GM18867 (cell line): Measurements from ENCODE around the gene BRAT1.

Source experiments
- ATAC-seq: cut with Tn5 transposase; IDR thresholded peaks from one replicate; pipeline ENCODE4 v1.9.1; 2021; ENCODE audit warnings: mild to moderate bottlenecking, moderate library complexity; ENCODE audit not compliant: unreplicated experiment

The BRAT1 gene

DNA sequence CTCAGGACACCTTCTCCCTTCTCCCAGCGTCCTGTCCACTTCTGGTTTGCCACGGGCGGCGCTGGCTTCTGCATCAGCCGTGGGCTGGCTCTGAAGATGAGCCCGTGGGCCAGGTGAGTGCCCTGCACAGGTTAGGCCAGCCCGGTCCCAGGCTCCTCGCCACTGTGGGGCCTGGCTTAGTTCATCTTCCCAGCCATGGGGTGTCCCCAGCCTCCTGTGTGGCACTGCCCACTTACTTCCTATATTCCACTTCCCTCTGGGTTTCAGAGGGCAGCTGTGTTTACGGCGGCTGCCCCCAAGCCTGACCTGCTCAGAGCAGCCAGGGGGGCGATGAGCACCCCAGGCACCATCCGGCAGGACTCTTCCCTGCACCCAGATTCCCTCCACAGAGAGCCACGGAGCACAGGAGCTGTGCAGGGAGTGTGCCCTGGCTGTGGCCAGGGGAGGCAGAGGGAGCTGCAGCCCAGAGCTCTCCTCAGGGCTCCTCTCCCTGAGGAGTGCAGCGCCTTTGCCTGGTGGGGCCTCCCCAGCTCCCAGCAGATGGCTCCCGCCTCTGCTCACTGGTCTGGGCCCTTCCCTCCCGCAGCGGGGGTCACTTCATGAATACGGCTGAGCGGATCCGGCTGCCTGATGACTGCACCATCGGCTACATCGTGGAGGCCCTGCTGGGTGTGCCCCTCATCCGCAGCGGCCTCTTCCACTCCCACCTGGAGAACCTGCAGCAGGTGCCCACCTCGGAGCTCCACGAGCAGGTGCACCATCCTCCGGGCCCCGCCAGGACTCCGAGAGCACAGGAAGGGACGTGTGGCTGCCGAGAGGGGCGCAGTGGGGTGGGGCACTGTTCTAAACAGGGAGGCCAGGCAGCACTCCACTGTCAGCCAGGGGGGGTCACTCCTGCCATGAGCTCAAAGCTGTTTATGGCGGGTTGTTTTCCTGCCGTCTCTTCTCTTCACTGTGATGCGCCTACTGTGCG is 29.4 kb downstream of the BRAT1 start:
- no peak for ATAC-seq

DNA sequence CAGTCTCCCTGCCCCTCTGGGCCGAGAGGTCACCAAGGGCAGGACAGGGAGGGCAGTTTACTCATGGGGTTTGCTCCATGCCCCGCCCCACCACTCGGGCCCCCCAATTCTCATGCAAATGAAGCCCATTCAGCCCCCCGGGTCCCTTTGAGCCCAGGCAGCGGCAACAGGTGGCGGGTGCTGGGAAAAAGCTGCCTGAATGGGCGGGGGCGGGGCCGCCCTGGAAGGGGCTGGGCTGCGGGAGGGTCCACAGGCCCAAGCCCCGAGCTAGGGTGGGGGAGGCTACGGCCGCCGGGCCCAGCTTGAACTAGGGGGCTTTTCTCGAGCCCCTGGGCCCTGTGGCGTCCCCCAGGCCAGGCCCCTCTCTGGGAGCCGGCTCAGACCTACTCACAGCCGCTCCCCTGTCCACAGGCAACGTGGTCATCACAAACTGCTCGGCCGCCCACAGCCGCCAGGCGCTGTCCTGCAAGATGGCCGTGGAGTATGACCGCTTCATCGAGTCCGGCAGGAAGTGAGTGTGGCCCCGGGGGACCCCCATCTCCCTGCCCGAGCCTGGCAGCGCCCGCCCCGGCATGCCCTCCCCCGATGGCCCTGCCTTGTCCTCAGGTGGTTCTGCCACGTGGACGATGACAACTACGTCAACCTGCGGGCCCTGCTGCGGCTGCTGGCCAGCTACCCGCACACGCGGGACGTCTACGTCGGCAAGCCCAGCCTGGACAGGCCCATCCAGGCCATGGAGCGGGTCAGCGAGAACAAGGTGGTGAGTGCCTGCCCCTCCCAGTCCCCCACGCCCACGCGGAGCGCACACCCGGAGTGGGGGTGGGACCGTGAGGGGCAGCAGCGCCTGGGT is 30.3 kb downstream of the BRAT1 start:
- no peak for ATAC-seq

DNA sequence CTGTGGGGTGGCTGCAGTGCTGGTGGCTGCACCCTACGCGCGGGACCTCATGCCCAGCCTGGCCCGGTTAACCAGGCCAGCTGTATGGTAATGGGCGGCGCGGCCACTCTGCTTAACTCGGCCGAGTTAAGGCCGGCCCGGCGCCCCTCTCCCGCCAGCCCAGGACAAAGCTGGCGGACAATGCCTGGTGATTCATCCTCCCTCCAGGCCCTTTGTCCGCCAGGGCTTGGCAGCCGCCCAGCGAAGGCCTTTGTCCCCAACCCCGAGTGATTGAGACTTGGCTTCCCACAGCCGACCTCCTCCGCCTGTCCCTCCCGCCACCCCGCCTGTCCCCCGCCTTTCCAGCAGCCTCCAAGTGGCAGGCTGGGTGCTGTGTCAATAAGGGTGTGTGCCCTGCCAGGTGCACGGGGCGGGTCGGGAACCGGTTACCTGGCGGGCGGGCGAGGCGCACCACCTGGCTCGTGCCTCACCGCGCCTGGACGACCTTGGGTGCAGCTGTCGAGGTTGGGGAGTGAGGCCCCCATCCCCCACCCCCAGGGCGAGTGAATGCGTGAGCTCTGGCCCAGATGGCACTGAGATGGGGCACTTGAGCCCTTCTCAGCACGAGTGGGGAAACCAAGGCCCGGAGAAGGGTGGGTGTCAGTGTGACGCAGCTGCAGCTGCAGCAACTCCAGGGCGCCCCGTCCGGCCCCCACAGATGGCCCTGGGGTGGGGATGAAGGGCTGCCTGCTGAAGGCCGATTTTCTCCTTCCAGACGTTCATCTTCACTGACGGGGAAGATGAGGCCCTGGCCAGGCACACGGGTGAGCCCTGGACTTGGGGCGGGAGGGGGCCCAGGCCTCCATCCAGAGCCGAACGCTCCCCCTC is 31.1 kb downstream of the BRAT1 start:
- no peak for ATAC-seq

DNA sequence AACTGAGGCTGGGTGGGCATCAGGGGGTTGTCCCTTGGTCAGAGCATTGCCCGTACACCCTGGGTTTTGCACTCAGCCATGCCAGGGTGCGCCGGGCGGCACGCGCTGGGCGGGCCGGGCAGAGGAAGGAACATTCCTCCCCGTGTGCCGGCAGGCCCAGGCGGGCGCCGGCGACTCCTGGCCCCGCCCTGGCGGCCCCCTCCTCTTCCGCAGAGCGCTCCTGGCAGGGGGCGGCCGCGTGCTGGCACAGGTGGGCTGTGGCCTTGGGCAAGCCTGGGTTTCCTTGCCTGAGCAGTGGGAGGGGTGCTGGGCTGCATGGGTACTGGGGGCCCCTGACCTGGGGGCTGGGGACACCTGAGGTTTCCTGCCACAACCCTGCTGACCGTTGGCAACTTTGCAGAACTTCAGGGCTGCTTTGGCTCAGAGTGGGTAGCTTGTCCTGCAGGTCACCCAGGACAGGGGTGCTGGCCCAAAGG is 31.8 kb downstream of the BRAT1 start:
- ATAC-seq: no peak

DNA sequence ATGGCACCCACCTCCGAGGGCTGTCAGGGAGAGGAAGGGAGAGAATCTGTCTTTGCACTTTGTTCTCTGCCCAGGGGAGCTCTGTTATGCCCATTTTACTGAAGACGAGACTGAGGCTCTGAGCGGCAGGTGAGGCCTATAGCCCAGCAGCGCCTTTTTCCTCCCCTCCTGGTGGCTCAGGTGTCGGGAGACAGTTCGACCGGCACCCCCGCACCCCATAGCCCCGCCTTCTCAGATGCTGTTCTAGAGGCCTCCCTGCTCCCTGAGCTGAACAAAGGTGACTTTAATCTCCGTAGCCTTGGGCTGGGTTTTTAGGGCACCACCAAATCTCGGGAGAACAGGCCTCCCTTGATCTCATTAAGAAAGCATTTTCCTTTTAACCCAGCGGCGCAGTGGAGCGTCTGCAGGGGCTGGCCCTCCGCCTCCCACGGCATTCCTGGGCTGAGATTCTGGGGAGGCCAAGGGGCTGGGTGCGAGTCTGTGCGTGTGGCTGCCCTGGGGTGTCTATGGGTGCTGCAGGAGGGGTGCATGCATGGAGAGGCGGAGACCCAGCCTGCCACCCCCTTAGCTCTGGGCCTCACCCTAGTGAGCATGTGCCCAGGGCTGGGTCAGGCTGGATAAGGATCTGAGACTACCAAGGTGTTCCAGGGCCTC is 32.4 kb downstream of the BRAT1 start:
- no peak for ATAC-seq

DNA sequence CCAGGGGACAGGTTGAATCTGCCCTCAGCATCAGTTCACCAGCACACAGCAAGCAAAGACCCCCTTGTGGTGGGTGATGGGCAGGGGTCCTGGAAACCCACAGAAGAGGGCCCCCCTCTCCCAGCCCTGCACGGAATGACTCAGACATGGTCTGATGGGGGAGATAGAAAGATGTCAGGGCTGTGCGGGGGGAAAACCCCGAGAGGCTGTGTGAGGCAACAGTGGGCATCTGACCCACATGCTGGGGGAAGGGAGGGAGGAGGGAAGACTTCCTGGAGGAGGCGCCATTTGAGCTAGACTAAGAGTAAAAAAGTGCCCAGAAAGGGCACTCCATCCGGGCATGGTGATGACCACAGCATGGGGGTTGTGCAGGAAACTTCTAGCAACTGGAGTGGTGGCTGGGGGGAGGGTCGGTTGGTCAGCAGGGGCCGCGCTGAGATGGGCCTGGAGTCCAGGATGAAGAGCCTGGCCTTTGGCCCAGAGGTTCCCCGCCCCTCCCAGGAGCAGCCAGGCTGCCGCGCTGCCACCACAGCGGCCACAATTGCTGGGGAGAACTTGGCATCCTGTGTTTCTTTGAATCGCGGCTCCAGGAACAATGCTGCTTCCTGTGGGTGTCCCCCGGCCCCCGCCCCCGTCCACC is 33.3 kb downstream of the BRAT1 start:
- ATAC-seq: no peak

DNA sequence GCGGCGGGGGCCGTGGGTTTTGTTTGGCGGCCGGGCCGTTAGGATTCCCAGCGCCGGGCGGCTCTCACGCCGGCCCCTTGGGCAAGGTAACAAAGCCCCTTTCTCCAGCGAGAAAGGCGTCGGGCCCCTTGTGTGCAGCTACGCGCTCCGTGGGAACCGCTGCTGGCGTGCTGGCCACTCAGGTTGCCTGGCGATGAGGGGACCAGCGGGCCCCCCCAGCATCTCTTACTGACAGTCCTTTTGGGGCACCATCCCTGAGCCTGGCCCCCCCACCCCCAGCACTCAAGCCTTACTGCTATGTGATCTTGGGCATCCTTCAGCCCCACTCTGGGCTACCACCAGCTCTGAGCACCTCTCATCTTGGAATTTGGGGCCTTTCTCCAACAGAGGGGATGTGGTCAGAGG is 34.0 kb downstream of the BRAT1 start:
- ATAC-seq: no peak

DNA sequence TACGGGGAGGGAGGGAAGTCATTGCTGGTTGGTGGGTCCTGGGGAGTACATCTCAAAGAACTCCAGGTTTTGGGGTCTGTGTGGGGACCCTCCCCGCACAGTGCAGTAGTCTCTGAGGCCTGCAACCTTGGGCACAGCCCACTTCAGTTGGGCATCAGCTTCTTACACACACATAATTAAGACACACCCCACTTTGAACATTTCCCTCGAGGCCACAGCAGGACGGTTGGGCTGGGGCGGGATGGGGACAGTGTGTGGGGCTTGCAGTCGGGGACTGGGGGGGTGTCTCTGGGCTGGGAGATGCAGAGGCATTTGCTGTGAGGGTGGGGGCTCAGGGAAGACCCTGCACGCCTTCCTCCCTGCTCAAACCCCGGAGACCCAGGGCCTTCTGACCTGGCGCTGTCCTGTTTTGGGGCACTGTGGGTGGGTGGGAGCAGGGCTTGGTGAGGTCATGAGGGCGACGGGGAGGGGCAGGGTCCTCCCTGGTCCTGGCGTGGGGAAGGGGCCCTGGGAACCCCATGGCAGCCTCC is 34.5 kb downstream of the BRAT1 start:
- ATAC-seq: no peak

DNA sequence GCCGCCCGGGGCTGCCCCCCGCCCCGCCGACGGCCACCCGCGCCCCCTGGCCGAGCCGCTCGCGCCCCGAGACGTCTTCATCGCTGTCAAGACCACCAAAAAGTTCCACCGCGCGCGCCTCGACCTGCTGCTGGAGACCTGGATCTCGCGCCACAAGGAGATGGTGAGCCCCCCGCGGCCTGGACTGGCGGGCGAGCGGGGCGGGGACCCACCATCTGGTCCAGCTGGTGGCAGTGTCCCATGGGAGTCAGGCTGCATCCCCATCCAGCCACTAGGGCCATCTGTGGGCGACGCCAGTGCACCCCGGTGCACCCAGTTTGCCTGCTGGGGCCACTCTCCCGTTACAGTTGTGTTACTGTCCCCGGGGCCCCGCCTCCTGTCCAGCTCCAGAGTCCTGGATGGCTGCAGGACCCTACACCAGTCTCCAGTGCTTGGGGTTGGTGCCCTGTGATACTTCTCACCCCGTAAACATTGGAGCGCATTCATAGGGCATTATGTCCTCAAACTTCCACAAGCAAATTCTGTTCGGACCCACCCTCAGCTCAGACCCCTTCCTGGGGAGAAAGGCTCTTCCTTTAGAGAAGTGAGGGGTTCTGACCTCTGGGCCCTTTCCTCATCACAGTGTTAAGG is 35.1 kb downstream of the BRAT1 start:
- ATAC-seq: no peak

DNA sequence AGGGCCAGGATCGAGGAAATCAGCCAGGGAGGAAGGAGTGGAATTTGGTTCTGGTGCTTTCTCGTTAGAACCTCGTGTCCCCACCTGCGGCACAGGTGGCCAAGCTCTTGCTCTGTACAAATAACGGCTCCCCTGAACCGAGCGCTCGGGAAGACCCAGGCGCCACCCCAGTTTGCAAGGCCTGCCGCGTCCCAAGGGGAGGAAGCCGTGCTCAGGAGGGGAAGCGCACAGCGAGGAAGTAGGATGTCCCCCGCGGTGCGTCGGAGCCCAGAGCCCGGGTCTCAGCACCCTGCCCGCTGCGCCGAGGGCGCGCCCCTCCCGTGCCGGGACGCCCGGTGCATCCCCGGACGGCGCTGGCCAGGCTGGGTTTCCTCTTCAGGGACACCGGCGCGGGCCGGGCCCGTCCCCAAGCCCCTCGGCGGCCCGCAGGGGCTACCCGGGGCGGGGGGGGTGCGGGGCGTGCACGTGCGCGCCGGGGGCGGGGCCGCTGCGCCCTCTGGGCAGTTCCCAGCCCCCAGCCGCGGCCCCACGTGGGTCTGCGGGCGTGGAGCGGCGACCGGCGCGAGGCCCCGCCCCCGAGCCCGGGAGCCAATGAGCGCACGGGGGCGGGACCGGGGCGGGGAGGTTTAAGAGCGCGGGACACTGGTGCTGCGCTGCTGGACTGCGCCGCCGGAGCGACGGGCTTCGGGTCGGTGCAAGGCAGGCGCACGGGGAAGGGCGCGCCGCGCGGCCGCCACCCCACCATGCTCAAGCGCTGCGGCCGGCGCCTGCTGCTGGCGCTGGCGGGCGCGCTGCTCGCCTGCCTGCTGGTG is 36.0 kb downstream of the BRAT1 start, which contains the start of gene LFNG:
TSS of gene LFNG (plus strand) at position 656 of the 812 bp plus-strand sequence. CDS start at position 744, 88 bp downstream.
- peak; percentile 85 for ATAC-seq

DNA sequence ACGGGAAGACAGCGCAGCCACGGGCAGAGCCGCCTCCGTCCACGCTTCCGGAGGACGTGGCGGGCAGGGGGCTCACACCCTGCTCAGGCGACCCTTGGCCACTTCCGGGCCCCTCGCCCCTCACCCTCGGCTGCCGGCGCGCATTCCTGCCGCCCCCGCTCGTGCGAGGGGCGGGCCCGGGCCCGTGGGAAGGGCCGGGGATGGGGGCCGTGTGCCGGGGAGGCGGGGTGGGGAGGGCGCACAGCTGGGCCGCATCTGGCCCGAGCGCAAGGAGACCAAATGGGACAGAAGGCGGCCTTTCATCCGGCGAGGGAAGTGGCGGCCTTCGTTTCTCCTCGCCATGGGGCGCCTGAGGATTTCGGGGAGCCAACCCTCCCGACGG is 36.6 kb downstream of the BRAT1 start:
- no peak for ATAC-seq

DNA sequence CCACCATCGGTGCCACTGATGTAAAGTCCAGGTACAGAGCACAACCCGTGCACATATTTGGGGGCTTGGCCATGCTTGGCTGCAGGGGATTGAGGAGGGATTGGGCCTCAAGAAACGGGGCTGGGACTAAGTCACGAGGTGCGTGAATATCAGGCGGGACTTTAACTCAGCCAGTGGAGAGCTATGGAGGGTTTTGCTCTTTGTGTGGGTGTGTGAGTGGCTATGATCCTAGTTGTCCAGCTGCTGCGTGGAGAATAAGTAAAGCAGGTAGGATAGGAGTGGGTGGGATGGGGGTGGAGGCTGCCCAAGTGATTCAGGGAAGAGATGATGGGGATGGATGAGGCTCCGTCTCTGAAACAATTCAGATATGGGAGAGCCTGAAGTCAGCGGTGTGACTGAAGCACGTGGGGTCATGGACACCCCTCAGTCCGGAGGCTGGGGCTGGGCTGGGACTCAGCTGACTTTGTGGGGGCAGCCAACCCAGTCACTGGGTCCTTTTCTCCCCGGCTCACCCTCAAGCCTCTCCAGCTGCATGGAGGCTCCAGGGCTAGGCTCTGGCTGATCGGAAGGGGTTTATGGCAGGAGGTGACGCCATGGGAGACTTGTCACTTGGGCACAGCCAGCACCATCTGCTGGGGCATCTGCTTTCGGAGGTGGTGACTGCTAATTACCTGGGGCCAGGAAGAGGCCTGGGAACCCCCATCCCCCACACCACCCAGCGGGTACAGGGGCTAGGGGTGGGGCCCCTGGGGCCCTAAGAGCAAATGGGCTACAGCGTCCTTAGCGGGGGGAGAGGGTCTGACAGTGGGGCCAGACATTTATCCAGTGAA is 37.4 kb downstream of the BRAT1 start:
- ATAC-seq: no peak

DNA sequence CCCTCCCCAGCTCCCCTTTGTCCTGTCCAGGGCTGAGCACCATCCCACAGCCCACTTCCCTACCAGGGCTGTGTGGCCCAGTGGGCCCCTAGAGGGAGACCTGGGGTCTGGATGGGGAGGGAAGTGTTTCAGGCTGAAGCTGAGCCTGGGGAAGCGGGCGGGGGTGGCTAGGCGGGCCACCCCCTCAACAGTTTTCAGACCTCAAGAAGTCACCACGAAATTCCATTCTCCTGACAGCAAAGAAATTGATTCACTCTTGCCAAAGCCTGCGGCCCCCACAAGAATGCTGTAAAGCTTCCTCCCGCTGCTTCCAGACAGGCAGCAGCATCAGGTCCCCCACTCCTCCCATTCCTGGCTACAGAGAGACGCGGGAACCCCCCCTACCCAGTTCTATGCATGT is 38.3 kb downstream of the BRAT1 start:
- ATAC-seq: no peak

DNA sequence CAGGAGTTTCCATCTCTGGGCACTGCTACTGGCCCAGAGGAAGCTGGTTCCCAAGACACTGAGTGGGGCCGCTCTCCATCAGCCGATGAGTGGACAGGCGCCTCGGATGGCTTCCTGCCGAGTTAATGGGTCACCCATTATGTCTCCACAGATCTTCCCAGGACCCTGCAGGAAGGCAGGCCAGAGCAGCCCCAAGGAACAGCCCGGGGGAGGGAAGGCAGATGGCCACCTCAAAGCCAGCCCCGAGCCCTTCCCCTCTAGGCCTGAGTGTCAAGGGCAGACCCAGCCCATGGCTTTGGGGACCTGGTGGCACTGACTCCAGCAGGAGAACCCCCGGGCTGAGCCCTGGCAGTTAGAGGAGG is 39.1 kb downstream of the BRAT1 start:
- ATAC-seq: no peak

DNA sequence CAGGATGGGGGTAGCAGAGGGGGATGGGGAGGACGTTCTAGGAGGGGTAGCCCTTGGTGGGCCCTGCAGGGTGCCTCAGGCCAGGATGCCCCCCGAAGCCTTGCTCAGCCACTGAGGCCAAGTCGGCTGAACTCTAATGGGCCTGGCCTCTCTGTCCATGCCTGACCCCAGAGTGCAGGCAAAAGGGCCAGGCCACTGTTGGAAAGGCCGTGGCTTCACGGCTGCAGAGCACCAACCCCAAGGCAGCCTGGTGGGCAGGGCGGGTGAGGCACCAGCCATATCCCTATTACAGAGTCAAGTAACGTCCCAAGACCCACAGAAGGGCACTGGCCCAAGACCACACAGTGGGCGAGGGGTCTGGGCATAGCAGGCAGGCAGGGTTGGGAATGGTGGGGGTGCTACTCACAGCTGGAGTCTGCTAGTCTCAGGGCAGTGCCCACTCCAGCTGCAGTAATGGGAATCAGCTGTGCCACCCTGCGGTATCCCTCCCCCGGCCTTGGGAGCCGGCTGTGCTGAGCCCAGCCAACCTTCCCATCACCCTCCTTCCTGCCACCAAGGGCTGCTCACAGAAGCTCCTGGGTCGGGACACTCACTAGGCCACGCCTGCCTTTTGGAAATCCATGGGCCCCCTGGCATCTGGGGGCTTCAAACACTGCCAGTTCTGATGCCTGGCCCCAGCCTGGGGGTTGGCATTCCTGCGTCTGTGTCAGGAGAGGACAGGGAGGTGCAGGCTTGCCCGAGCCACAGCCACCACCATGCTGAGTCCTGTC is 39.7 kb downstream of the BRAT1 start:
- ATAC-seq: no peak
